ENCODE measurements around the gene WDR19.
"Not testable (repeated sequence)": the region's sequence is repeated elsewhere in the genome, so short reads cannot be mapped to it uniquely, and the experiment has no call there.

The WDR19 gene

GRCh38 chr4:39291686-39292085 is 109.4 kb downstream of the WDR19 start:
- TF ChIP-seq ZFX (IDR thresholded peaks at IDR 0.05) = no peak
- TF ChIP-seq, protein P1, sequence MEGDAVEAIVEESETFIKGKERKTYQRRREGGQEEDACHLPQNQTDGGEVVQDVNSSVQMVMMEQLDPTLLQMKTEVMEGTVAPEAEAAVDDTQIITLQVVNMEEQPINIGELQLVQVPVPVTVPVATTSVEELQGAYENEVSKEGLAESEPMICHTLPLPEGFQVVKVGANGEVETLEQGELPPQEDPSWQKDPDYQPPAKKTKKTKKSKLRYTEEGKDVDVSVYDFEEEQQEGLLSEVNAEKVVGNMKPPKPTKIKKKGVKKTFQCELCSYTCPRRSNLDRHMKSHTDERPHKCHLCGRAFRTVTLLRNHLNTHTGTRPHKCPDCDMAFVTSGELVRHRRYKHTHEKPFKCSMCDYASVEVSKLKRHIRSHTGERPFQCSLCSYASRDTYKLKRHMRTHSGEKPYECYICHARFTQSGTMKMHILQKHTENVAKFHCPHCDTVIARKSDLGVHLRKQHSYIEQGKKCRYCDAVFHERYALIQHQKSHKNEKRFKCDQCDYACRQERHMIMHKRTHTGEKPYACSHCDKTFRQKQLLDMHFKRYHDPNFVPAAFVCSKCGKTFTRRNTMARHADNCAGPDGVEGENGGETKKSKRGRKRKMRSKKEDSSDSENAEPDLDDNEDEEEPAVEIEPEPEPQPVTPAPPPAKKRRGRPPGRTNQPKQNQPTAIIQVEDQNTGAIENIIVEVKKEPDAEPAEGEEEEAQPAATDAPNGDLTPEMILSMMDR (conservative IDR thresholded peaks at IDR 0.05) = no peak
- no peak overlapping the region for H3K27ac ChIP-seq

GRCh38 chr4:39292433-39292832 is 110.1 kb downstream of the WDR19 start:
- H3K27ac ChIP-seq = not testable (repeated sequence)

GRCh38 chr4:39295784-39296183 is 113.5 kb downstream of the WDR19 start:
- H3K27ac ChIP-seq = no peak overlapping the region
- TF ChIP-seq, protein P1 (conservative IDR thresholded peaks at IDR 0.05) = no peak
- TF ChIP-seq ZFX (IDR thresholded peaks at IDR 0.05) = no peak

DNA sequence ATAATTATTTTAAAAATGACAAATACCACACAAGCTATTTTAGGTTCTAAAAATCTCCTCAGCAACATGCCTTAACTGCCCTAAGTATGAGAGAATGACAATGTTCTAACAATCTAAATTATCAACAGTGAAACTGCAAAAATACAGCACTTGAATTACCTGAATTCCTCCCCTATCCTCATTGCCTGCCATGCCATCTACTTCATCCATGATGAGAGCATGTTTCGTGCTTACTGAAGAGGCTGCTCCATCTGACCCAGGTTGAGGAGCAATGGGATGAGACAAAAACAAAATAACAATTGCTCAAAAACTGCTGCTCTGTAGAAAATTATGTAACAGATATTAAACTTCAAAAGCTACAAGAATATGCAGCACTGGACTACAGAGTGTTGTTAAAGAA is 120.6 kb downstream of the WDR19 start:
- no peak overlapping the region for H3K27ac ChIP-seq
- TF ChIP-seq, protein P1 (conservative IDR thresholded peaks at IDR 0.05) = no peak
- no peak for TF ChIP-seq ZFX (IDR thresholded peaks at IDR 0.05)

DNA sequence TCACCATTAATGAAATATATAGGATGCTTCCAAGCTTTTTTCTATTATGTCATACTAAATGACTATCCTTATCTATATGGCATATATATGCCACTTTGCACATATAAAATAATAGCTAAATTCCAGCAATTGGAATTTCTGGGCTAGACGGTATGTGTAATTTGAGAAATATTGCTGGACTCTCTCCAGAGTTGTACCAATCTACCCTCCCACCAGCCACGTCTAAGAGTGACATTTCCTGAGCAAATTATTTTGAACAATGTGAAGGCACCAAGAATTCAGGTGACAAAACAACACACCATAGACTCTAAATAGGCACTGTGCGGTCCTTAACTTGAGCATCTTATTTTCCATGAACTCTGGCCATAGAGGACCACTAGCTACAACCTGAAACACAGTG is 121.5 kb downstream of the WDR19 start:
- TF ChIP-seq, protein P1 (conservative IDR thresholded peaks at IDR 0.05) = no peak
- TF ChIP-seq ZFX (IDR thresholded peaks at IDR 0.05) = no peak
- no peak overlapping the region for H3K27ac ChIP-seq

DNA sequence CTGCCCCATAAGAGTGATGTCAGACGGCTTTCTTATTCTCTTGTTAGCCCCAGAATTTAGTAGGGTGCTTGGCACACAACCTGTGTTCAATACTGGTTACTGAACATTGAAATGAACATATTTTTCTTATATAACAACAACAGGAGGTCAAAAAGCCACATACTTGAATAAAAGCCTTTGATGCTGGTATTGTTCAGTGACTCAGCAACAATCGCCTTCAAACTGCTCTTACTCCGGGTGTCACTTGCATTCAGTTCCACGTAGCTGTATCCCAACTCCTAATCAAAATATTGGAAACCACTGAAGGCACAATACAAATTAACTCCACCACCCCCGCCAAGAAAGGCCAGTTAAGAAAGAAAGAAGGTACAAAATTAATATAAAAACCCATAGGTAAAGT is 122.3 kb downstream of the WDR19 start:
- no peak overlapping the region for H3K27ac ChIP-seq
- TF ChIP-seq ZFX (IDR thresholded peaks at IDR 0.05) = no peak
- TF ChIP-seq, protein P1 (conservative IDR thresholded peaks at IDR 0.05) = no peak

DNA sequence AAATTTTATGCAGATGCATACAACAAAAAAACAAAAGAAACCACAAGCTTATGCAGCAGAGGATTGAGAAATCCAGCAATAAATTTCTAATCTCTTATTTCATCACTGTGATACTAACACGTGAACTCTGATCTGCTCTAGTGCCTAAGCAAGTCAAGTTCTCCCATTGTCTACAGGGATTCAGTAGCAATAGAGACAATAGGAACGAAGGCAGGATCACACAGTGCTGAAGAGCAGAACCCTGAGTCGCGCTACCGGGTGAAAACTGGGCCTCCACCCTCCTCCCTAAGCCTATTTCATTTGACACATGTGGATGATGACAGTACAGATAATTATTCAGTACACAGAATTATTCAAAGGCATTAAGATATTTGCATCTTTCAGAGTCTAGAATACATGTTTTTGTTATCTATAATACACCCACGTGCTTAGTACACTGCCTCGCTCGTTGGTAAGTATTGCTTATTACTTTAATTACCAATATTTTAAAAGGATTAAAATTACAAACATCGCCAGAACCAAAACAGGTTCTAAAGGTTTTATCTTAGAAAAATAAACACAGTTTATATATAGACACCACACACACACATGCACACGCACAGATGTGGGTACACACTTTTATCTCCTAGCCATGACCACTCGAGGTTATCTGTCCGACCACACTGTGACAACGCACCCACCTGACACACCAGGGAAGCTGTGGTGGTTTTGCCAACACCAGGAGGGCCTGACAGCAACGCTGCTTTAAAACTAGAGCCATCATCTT is 123.8 kb downstream of the WDR19 start:
- TF ChIP-seq, protein P1 (conservative IDR thresholded peaks at IDR 0.05) = no peak
- TF ChIP-seq ZFX (IDR thresholded peaks at IDR 0.05) = no peak
- H3K27ac ChIP-seq = no peak overlapping the region

GRCh38 chr4:39308611-39309010 is 126.3 kb downstream of the WDR19 start:
- TF ChIP-seq, protein P1 (conservative IDR thresholded peaks at IDR 0.05) = no peak
- TF ChIP-seq ZFX (IDR thresholded peaks at IDR 0.05) = no peak
- no peak overlapping the region for H3K27ac ChIP-seq
